GM18858 (cell line): Measurements from ENCODE around the gene TACR1.
"Not testable (repeated sequence)": the region's sequence is repeated elsewhere in the genome, so short reads cannot be mapped to it uniquely, and the experiment has no call there.

Experiments used
- ATAC-seq: cut with Tn5 transposase; IDR thresholded peaks from one replicate; pipeline ENCODE4 v1.9.1; 2021; ENCODE audit not compliant: unreplicated experiment

Gene TACR1

GRCh38 chr2:75195076-75195691 is 4.1 kb downstream of the TACR1 start:
- ATAC-seq = no peak

DNA sequence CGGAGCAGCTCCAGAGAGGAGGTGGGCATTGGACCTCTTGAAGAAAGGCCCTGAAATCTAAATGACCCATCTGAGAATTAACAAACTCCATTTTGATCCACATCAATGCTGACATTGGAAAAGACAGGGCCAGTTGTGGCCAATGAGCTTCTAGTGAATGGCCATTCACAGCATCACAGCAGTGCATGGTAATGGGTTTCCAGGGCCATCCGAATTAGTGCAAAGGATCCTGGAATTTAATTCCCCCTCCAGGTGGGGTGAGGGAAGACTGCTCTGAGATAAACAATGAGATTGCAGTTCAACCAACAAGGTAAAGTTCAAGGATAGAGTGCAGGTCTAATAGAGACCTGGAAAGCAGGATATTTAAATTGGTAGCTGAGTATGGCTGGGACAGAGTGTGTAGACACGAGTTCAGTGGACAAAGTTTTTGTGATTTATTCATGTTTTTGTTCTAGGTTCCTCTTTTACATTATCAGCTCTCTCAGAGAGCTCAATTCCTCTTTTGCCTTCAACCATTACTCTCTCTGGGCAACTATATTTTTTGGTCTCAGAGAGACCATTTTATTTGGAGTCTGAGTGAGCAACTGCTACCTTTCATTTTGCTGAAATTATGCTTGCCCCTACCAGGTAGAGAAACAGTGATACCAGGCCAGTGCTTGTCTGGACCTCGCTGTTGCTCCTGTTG is 5.0 kb downstream of the TACR1 start:
- ATAC-seq = no peak

GRCh38 chr2:75192496-75192895 is 6.8 kb downstream of the TACR1 start:
- no peak for ATAC-seq

DNA sequence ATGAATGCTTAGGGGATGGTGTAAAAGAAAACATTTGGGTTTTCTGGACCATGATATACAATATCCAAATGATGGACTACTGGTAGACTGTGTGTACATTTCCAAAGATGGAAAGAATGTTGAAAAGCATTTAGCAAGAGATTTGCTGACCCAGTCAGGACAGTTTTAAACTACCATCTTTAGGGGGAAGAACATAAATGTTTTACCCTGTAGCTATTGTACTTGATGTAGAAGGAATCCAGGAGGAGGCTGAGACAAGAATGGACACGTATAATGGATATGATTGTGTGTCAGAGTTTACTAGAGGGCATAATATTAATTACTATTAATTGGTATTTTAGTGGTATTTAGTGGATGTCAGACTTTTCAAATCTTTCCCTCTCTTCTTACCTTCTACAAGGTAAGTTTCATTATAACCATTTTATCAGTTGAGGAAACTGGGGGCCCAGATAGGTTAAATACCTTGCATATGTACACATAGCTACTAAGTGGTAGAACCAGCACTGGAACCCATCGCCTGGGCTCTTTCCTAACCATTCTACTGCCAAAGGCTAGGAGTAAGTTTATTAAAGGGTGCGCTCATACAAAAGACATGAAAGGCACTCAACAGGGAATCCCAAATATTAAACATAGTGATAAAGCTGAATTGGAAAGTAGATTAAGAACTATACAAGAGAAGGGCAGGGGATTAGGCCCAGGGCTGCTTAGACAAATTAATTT is 8.9 kb downstream of the TACR1 start:
- ATAC-seq = no peak

- ATAC-seq = no peak
Measured at GRCh38 chr2:75186821-75187220, 12.5 kb downstream of the TACR1 start.

GRCh38 chr2:75182606-75183005 is 16.7 kb downstream of the TACR1 start:
- no peak for ATAC-seq

- ATAC-seq = no peak
Measured at GRCh38 chr2:75180476-75180875, 18.8 kb downstream of the TACR1 start.

GRCh38 chr2:75177427-75177826 is 21.9 kb downstream of the TACR1 start:
- no peak for ATAC-seq

GRCh38 chr2:75175456-75175855 is 23.9 kb downstream of the TACR1 start:
- ATAC-seq = no peak

DNA sequence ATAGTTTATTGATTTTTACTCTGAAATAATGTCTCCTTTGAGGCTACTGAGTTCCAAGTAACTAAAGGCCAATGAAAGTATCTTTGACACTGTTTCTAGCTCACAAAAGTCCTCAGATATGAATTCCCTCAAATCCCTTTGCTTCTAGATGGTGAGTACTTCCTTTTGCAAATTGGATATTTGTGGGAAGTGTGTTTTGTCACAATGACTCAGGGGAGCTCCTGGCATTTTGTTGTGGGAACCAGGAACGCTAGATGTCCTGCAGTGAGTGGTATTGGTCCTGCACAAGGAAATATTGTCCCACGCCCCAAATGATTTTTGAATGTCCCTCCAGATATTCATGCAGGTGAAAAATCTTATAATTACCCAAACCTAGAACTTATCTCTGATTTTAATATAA is 24.3 kb downstream of the TACR1 start:
- no peak for ATAC-seq

- no peak for ATAC-seq
Measured at GRCh38 chr2:75174519-75174918, 24.8 kb downstream of the TACR1 start.

DNA sequence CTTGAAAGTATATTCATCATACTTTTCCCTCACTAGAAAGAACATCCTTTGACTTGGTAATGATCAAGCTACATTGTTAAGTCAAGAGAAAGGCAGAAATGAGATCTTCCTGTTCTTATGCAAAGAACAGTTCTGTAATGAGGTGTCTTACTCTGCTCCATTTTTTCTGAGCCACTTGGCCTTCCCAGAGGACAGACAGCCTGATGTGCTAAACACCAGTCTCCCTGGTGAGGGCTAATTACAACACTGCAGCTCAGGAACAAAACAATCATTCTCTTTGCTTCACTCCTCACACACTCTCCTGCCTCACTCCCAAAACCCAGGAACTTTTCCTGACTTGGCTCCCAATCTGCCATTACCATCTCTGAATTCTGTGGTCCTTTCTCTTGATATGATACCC is 25.6 kb downstream of the TACR1 start:
- ATAC-seq = no peak

DNA sequence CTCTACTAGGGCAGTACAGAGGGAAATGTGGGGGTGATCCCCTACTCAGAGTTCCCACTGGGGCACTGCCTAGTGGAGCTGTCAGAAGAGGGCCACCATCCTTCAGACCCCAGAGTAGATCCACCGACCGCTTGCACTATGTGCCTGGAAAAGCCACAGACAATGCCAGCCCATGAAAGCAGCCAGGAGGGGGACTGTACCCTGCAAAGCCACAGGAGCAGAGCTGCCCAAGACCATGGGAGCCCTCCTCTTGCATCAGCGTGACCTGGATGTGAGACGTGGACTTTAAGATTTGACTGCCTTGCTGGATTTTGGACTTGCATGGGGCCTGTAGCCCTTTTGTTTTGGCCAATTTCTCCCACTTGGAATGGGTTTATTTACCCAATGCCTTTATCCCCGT is 27.9 kb downstream of the TACR1 start:
- ATAC-seq = not testable (repeated sequence)

GRCh38 chr2:75170889-75171288 is 28.4 kb downstream of the TACR1 start:
- ATAC-seq = no peak

DNA sequence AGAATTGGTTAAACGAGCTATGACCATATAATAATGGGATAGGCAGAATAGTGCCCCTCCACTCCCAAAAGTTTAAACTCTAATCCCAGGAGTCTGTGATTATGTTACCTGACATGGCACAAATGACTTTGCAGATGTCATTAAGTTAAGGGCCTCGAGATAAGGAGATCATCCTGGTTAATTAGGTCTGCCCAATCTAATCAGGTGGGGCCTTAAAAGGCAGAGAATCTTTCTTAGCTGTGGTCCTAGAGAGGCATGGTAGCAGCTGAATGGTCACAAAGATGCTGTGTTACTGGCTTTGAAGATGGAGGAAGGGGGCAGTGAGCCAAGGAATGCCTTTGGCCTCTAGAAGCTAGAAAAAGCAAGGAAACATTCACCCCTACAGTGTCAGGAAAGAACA is 31.1 kb downstream of the TACR1 start:
- no peak for ATAC-seq

- no peak for ATAC-seq
Measured at GRCh38 chr2:75166491-75166890, 32.8 kb downstream of the TACR1 start.

- no peak for ATAC-seq
Measured at GRCh38 chr2:75162897-75163296, 36.4 kb downstream of the TACR1 start.

DNA sequence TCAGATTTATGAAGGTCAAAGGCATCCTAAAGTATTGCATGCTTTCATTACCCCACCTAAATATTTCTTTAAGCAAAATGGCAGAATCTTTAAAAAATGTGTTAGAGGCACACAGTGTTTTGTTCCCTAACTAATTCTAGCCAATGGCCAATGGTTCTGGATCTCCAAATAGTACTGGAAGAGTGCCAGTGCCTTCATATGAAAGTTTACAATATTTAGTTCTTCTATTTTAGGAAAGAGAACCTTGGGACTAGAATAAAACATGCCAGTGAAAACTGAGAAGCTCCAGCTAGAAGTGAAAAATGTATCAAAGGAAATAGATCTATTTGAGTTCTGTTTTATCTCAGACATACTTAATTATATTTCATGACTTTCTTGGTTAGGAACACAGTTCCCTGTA is 37.1 kb downstream of the TACR1 start:
- no peak for ATAC-seq

DNA sequence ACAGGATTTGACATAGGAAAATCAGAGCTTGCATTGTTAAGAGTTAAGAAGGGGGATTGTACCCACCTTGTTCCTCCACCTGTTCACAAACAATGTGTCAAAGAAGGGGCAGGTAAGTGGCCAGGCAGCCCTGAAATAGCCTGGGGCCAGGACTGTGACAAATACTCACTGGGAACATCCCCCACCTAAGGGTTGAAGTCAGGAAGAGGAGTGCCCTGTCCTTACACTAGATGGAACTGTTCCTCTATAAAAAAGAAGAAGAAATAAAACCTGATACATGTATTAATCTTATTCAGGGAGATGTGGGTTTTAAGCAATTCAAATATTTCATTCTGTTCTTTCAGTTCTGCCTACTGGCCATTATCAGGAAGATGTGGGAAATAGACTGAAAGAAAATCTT is 41.9 kb downstream of the TACR1 start:
- no peak for ATAC-seq

DNA sequence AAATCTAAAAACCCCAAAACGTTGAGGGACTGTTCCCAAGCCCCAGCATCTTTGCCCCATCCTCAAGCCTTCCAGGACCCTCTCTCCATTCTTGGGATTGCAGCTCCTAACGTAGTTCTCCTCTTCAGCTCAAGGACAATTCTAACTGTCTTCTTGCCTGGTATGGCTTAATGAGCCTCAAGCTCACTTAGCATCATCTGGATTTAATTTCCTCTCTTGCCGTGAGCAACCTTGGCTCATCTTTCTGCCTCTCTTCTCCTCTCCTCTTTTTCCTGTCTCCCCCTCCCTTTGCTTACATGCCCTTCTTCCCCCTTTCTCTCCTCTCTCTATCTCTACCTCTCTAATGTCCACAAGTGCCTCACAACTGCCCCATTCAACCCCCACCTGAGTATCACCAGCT is 44.2 kb downstream of the TACR1 start:
- ATAC-seq = no peak

- ATAC-seq = no peak
Measured at GRCh38 chr2:75153221-75153620, 46.1 kb downstream of the TACR1 start.

GRCh38 chr2:75152243-75152642 is 47.1 kb downstream of the TACR1 start:
- not testable (repeated sequence) for ATAC-seq
